CD1c-positive myeloid dendritic cell (primary cell): ENCODE measurements around the gene AGAP1.

Source experiments
- DNase-seq: peaks from one replicate; pipeline ENCODE4 v3.0.0-alpha.2; 2016; ENCODE audit errors: extremely low spot score

AGAP1 gene

DNA sequence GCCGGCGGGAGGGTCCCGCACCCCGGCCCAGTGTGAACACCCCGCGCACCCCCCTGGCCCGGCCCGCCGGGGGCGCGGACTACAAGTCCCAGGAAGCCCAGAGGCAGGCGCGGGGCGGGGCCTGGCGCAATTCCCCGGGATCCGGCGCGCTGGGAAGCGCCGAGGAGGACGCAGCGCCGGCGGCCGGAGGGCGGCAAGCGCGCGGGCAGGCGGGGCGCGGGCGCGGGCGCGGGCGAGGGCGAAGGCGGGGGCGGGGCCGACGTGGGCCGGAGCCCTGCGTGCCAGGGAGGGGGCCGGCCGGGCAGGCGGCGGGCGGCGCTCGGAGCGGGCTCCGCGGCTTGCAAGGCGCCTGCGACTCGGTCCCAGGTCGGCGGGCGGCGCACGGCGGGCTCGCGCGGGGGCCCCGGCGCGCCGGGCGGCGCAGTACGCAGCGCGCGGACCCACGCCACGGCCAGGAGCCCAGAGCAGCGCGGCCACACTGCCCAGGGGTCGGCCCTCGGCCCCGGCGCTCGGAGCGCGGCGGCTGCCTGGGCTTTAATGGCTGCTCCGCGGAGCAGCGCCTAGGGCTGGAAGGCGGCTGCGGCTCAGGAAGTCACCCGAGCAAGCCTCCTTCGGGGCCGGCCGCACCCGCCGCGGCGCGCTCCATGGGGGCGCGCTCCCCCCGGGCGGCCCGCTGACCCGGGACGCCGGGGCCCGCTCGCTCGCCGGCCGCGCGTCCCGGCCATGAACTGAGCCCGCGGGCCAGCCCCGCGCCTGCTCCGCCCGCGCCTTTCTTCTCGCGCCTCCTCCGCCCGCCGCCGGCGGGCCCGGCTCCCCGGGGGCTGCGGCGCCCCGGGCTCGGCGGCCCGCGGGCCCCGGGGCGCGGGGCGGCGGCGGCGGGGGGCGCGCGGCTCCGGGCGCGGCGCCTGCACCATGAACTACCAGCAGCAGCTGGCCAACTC lies at the start of gene AGAP1:
Gene AGAP1 (plus strand): TSS at position 269 of the 941 bp plus-strand sequence.
- no peak for DNase-seq

GRCh38 chr2:235444101-235444597 lies 49.7 kb upstream of the AGAP1 start:
- DNase-seq = no peak

- no peak for DNase-seq
These were observed 48.7 kb upstream of the AGAP1 start for GRCh38 chr2:235445116-235445515.

DNA sequence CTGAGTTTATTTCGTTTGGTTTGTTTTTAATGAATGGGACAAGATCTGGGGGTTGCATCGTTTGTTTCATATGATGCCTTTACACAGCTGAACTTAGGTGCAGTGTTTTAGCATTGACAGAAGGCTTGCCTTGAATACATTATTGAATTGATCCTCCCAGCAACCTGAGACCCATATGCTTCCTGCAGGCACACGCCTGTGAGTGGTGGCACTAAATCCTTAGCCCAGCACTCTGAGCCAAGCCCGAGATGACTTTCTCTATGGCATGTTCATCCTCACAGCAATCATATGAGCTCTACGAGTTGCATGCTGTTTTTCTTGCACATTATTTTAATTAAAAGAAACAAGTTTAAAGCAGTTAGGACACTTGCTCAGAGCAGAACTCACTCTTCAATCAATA lies 47.8 kb upstream of the AGAP1 start:
- DNase-seq = no peak

GRCh38 chr2:235447210-235447609 lies 46.6 kb upstream of the AGAP1 start:
- no peak for DNase-seq

GRCh38 chr2:235449568-235449967 lies 44.3 kb upstream of the AGAP1 start:
- no peak for DNase-seq

GRCh38 chr2:235453605-235454151 lies 40.2 kb upstream of the AGAP1 start:
- DNase-seq = no peak

DNA sequence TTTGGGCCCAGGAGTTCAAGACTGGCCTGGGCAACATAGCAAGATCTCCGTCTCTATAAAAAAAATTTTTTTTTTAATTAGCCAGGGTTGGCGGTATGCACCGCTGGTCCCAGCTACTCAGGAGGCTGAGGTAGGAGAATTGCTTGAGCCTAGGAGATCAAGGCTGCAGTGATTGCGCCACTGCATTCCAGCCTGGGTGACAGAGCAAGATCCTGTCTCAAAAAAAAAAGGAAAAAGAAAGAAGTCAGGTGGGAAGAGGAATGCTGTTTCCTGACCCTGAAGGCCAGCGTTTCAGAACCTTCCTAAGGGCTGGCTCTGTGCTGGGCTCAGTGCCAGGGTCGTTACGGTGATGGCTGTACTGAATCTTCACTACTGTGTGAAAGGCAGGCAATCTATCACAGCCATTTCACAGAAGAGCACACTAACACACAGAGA lies 35.0 kb upstream of the AGAP1 start:
- no peak for DNase-seq

- DNase-seq = no peak
These were observed 33.2 kb upstream of the AGAP1 start for GRCh38 chr2:235460548-235461047.

DNA sequence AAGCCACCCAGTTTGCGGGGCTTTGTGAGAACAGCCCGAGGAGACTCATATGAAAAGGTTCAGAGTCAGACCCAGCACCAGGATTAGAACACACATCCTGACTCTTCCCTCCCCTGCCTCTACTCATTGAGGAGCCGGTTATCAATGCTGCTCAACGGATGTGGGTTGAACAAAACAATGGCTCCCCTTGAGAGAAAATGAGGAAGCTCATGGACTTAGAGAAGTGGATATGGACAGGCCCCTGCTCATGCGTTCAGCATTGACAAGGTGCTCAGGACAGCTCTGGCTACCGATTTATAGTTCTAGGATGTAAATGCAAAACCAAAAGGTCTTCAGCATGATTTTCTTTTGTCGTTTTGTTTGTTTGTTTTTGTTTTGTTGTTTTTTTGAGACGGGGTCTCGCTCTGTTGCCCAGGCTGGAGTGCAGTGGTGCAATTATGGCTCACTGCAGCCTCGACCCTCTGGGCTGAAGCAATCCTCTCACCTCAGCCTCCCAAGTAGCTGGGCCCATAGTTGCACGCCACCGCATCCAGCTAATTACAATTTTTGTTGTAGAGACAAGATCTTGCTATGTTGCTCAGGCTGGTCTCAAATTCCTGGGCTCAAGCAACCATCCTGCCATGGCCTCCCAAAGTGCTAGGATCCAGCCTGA lies 32.0 kb upstream of the AGAP1 start:
- DNase-seq = no peak

DNA sequence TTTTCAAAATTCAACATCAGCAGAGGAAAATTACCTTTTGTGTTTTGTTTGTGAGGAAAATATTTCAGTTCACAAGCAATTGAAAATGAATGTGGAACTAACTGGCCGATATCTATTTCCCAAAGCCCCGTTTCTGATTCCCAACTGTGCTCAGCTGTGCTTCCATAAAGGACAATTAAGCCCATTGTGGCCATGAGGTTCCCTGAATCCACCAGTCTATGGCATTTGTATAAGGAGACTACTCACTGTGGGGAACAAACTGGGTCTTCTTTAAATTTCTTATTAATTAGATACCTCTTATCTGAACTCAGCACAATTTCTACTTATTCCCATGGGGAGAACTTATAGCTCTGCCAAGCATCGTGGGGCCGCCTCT lies 31.4 kb upstream of the AGAP1 start:
- no peak for DNase-seq

GRCh38 chr2:235463893-235464292 lies 29.9 kb upstream of the AGAP1 start:
- DNase-seq = no peak

- DNase-seq = no peak
These were observed 26.3 kb upstream of the AGAP1 start for GRCh38 chr2:235467588-235467987.

DNA sequence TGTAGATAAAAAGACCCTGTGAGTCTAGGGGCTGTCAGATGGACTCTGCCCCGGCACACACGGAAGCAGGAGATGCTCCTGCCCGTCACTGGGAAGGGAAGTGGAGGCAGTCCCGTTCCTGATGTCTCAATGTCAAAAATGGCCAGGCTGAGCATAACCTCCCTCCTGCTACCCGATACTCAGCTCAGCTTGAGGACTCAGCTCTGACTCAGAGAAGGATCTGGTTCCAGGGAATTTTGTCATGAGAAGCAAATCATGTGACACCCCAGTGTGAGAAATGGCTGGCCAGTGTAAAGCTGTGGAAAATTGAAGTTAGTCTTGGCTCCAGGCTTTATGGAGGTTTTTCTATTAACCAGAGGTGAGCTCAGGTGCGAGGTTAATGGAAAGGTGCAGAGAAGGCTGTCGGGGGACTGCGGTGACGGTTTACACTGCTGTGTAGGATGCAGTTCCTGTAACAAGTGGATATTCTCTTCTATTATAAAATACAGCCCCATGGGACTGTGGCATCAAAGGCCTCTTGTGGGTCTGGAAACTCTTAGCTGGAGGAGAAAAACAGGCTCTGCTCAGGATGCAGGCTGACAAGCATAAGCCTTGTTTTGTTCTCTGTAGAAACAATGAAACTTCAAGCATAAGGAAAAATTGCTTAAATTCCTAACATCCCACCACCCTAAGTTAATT lies 24.7 kb upstream of the AGAP1 start:
- DNase-seq = no peak

- no peak for DNase-seq
These were observed 22.6 kb upstream of the AGAP1 start for GRCh38 chr2:235471186-235471747.

DNA sequence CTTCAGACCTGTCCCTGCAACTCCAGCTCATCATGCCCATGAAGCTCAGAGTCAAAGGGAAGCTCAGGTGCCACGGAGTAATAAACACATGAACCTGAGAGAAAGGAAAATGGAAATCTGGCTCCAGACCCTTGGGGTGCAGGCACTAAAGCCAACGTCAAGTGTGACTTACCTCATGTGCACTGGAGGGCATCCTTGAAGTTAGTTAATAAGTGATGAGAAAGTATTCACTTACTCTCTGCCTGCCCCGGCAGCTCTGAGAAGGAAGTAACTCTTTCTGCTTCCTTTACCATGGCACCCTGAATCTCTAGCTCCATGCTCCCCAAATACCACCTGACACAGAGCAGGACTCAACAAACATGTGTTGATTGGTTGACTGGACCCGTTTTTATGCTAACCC lies 21.4 kb upstream of the AGAP1 start:
- no peak for DNase-seq

GRCh38 chr2:235478609-235479008 lies 15.2 kb upstream of the AGAP1 start:
- no peak for DNase-seq

- DNase-seq = no peak
These were observed 14.2 kb upstream of the AGAP1 start for GRCh38 chr2:235479604-235480003.

GRCh38 chr2:235480614-235481013 lies 13.2 kb upstream of the AGAP1 start:
- no peak for DNase-seq

GRCh38 chr2:235483313-235483712 lies 10.5 kb upstream of the AGAP1 start:
- no peak for DNase-seq

DNA sequence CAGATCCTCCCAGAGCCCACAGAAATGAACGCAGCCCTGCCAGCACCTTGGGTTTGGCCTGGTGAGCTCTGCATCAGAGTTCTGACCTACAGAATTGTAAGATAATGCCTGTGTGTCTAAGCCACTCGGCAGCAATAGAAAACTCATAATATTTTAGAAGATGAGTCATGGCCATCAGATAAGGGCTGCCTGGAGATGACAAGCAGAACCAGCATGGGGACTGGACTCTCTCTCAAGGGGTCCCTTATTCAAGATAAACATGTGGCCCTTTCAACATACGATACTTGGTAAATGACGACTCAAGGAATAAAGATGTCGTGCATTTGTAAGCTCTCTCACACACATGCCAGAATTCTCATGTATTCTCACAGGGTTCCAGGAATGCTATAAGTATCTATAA lies 8.5 kb upstream of the AGAP1 start:
- DNase-seq = no peak

GRCh38 chr2:235486729-235487128 lies 7.1 kb upstream of the AGAP1 start:
- no peak for DNase-seq
